BJ (cell line): ENCODE data around the gene ZNF30. TPM values are rescaled to one million over a fixed set of nuclear protein-coding genes. Genes with fewer than 3 reads are reported as not detected.
A peak's percentile ranks its signal among the peaks of the same experiment; 100 is the strongest.

Experiments
- CTCF ChIA-PET: fragments of 350-600 bp; formaldehyde crosslinking; extraction: SDS; loops from one replicate; lab custom pipeline; 2021; ENCODE audit warnings: antibody characterized with exemption, inconsistent platforms; lab: Yijun Ruan, JAX
- POLR2A ChIA-PET: fragments of 300-600 bp; sonication (Branson Sonifier 250); formaldehyde crosslinking; extraction: SDS; loops from one replicate; lab custom pipeline; 2021; ENCODE audit warnings: antibody characterized with exemption; lab: Charles Lee
- DNase-seq: peaks from one replicate; pipeline ENCODE4 v3.0.0-alpha.2; 2011; ENCODE audit warnings: low read depth
- H3K27me3 ChIP-seq: 2 replicates; pipeline ENCODE4 v1.6.0; 2011; ENCODE audit warnings: low read length; ENCODE audit not compliant: control insufficient read depth, insufficient read depth
- H3K36me3 ChIP-seq: 2 replicates; pipeline ENCODE4 v1.5.1; 2011; ENCODE audit warnings: low read length; ENCODE audit not compliant: control insufficient read depth, insufficient read depth
- H3K4me3 ChIP-seq: 2 replicates; pipeline ENCODE4 v1.5.1; 2011; ENCODE audit warnings: low read depth, mild to moderate bottlenecking, control low read depth, low read length
- CTCF ChIP-seq: IDR thresholded peaks from 2 replicates; pipeline ENCODE4 v1.5.1; 2011; ENCODE audit warnings: low read depth, mild to moderate bottlenecking, control low read depth, inconsistent platforms, low read length, moderate library complexity; ENCODE audit not compliant: insufficient read depth
- polyA plus RNA-seq: library from polyadenylated mRNA; depleted of rRNA; stranded (reverse); fragments of >200 nt; gene quantifications from 2 replicates; pipeline ENCODE4 v1.2.3, GENCODE V29; 2011

The ZNF30 gene
- polyA plus RNA-seq, 1 experiment, result 1.1 TPM

GRCh38 chr19:34925278-34925855 is 1.3 kb upstream of the ZNF30 start:
- no peak for DNase-seq
- Histone ChIP-seq H3K36me3 (no peaks in the 10 kb centered on the region), H3K4me3 (no peak overlapping the region), H3K27me3 (no peaks in the 10 kb centered on the region)
- TF ChIP-seq CTCF, result no peak
- CTCF ChIA-PET, result no interaction called here
- POLR2A ChIA-PET, result no interaction called here

- no peak for TF ChIP-seq CTCF
- no peak for DNase-seq
- Histone ChIP-seq H3K4me3 (peak overlapping the region; percentile 45), H3K27me3 (no peaks in the 10 kb centered on the region), H3K36me3 (no peaks in the 10 kb centered on the region)
- ChIA-PET POLR2A (interaction anchor here (0.9 kb wide), 1 partner anchor 75 kb away, joined by 6 read pairs; no protein-coding TSS in a partner anchor), CTCF (no interaction called here)
These were observed 380 bp upstream of the ZNF30 start for GRCh38 chr19:34926361-34926684.

GRCh38 chr19:34932494-34932893 is 5.8 kb downstream of the ZNF30 start:
- Histone ChIP-seq H3K27me3 (no peaks in the 10 kb centered on the region), H3K36me3 (no peaks in the 10 kb centered on the region; the same call in 1 of the 2 replicates), H3K4me3 (no peak overlapping the region)
- no peak for TF ChIP-seq CTCF
- POLR2A ChIA-PET, result no interaction called here
- CTCF ChIA-PET, result interaction anchor here (0.9 to 1.3 kb wide), 2 partner anchors 14 to 29 kb away, joined by 3 to 5 read pairs; no protein-coding TSS in a partner anchor
- DNase-seq, result no peak

- no peak overlapping the region for H3K4me3 ChIP-seq
- ChIA-PET CTCF (interaction anchor here (0.6 kb wide), 1 partner anchor 717 kb away, joined by 3 read pairs; no protein-coding TSS in a partner anchor), POLR2A (no interaction called here)
- no peak for DNase-seq
- no peaks in the 10 kb centered on the region; the same call in 1 of the 2 replicates for H3K36me3 ChIP-seq
- no peak for TF ChIP-seq CTCF
- no peaks in the 10 kb centered on the region for H3K27me3 ChIP-seq
These were observed 9.5 kb downstream of the ZNF30 start for GRCh38 chr19:34936184-34936583.

GRCh38 chr19:34938886-34939285 is 12.2 kb downstream of the ZNF30 start:
- no peaks in the 10 kb centered on the region for H3K27me3 ChIP-seq
- POLR2A ChIA-PET, result no interaction called here
- TF ChIP-seq CTCF, result no peak
- no peak overlapping the region for H3K4me3 ChIP-seq
- DNase-seq, result no peak
- peaks cover 1% of the 10 kb centered on the region; the same call in 1 of the 2 replicates for H3K36me3 ChIP-seq
- CTCF ChIA-PET, result no interaction called here
